GM12878 (cell line): ENCODE data around the gene SP3. TPM values are rescaled to one million over a fixed set of nuclear protein-coding genes. Genes with fewer than 3 reads are reported as not detected.
A peak's percentile ranks its signal among the peaks of the same experiment; 100 is the strongest.

Experiments
- ATAC-seq: fragments of 200-7000 bp; cut with Tn5 transposase; 3 replicates; pipeline ENCODE4 v1.9.1; 2020; ENCODE audit warnings: mild to moderate bottlenecking, moderate library complexity
- BruUV-seq: library from RNA; stranded (reverse); fragments of 400-500 nt; replicated peaks from 2 replicates; lab custom pipeline; 2021; lab: Mats Ljungman, UMichigan
- CTCF ChIA-PET: fragments of 300-600 bp; sonication (Branson Sonifier 250); formaldehyde crosslinking; extraction: SDS; loops from one replicate; lab custom pipeline; 2021; ENCODE audit warnings: inconsistent platforms; lab: Yijun Ruan, JAX
- POLR2A ChIA-PET: fragments of 350-600 bp; formaldehyde crosslinking; extraction: SDS; loops from one replicate; lab custom pipeline; 2021; ENCODE audit warnings: inconsistent platforms; lab: Charles Lee
- RAD21 ChIA-PET: fragments of 300-600 bp; sonication (Branson Sonifier 250); formaldehyde crosslinking; loops from one replicate; lab custom pipeline; 2023; ENCODE audit warnings: antibody characterized with exemption; ENCODE audit not compliant: unreplicated experiment; lab: Charles Lee
- SMC1A ChIA-PET: fragments of 300-600 bp; sonication (Branson Sonifier 250); formaldehyde crosslinking; loops from one replicate; lab custom pipeline; 2023; ENCODE audit not compliant: unreplicated experiment, uncharacterized antibody; lab: Charles Lee
- DNase-seq: peaks from one replicate; pipeline ENCODE4 v3.0.0-alpha.2; 2011; ENCODE audit warnings: low read depth, low spot score
- FAIRE-seq: peaks from 3 replicates; lab custom pipeline; 2011; peaks lifted over from hg19 to GRCh38; lab: Jason Lieb, UNC
- H2AFZ ChIP-seq: 2 replicates; pipeline ENCODE4 v1.6.0; 2011; ENCODE audit warnings: low read depth, low read length, control low read depth; ENCODE audit not compliant: control insufficient read depth
- H3K27ac ChIP-seq: 2 replicates; pipeline ENCODE4 v1.5.1; 2011; ENCODE audit warnings: control low read depth; ENCODE audit not compliant: control insufficient read depth, insufficient read depth
- H3K27me3 ChIP-seq, 2 experiments: replicated peaks in 1 of 2; 2 replicates each; pipeline versions ENCODE4 v1.6.0 to v1.6.1; 2011; ENCODE audit warnings: low read length in 1 of 2; ENCODE audit not compliant: control insufficient read depth in 2 of 2, insufficient read depth in 2 of 2
- H3K36me3 ChIP-seq, 2 experiments: 2 replicates each; pipeline ENCODE4 v1.5.1; 2011; ENCODE audit warnings: low read length in 1 of 2; ENCODE audit not compliant: control insufficient read depth in 2 of 2, insufficient read depth in 2 of 2
- H3K4me1 ChIP-seq: 2 replicates; pipeline ENCODE4 v1.6.1; 2011; ENCODE audit warnings: mild to moderate bottlenecking, low read length, moderate library complexity, mixed read lengths; ENCODE audit not compliant: control insufficient read depth, insufficient read depth
- H3K4me2 ChIP-seq: 2 replicates; pipeline ENCODE4 v1.6.0; 2011; ENCODE audit warnings: control low read depth; ENCODE audit not compliant: control insufficient read depth, insufficient read depth
- H3K4me3 ChIP-seq: fragments of 200-600 bp; sonication (generic); 2 replicates; pipeline ENCODE4 v1.5.1; 2016
- H3K79me2 ChIP-seq: 2 replicates; pipeline ENCODE4 v1.6.0; 2011; ENCODE audit warnings: low read length; ENCODE audit not compliant: control insufficient read depth, insufficient read depth
- H3K9ac ChIP-seq: 2 replicates; pipeline ENCODE4 v1.8.0; 2011; ENCODE audit warnings: low read length, control low read depth, mixed read lengths; ENCODE audit not compliant: control insufficient read depth, insufficient read depth
- H3K9me3 ChIP-seq: replicated peaks from 3 replicates; pipeline ENCODE4 v1.5.1; 2011; ENCODE audit warnings: mild to moderate bottlenecking, low read length; ENCODE audit not compliant: control insufficient read depth, insufficient read depth
- H4K20me1 ChIP-seq: 2 replicates; pipeline ENCODE4 v1.6.0; 2011; ENCODE audit not compliant: control insufficient read depth, insufficient read depth
- ATF2 ChIP-seq: IDR thresholded peaks from 2 replicates; pipeline ENCODE4 v1.6.1; 2012; ENCODE audit warnings: low read length, inconsistent platforms
- EED ChIP-seq: sonication (generic); IDR thresholded peaks from 2 replicates; pipeline ENCODE4 v1.6.1; 2016; ENCODE audit warnings: antibody characterized with exemption, low read depth
- HCFC1 ChIP-seq: fragments of 150-350 bp; IDR thresholded peaks from 2 replicates; pipeline ENCODE4 v1.6.1; 2014; ENCODE audit warnings: low read length
- IKZF2 ChIP-seq, 2 experiments: fragments of 450-650 bp; IDR thresholded peaks; 2 replicates each; pipeline ENCODE4 v1.6.1; 2017; ENCODE audit warnings: mild to moderate bottlenecking in 2 of 2, moderate library complexity in 2 of 2
- JUNB ChIP-seq: IDR thresholded peaks from 2 replicates; pipeline ENCODE4 v1.6.1; 2016; ENCODE audit warnings: antibody characterized with exemption, mild to moderate bottlenecking
- NBN ChIP-seq: fragments of 450-650 bp; IDR thresholded peaks from 2 replicates; pipeline ENCODE4 v1.6.1; 2016
- NFIC ChIP-seq: IDR thresholded peaks from 2 replicates; pipeline ENCODE4 v1.6.1; 2012; ENCODE audit warnings: low read depth, mild to moderate bottlenecking, inconsistent platforms, low read length, moderate library complexity
- NFYB ChIP-seq: IDR thresholded peaks from 2 replicates; pipeline ENCODE4 v1.6.1; 2011; ENCODE audit warnings: low read depth, mild to moderate bottlenecking, low read length, improper control_type of control experiment, moderate library complexity; ENCODE audit not compliant: insufficient read depth
- RFX5 ChIP-seq: IDR thresholded peaks from 2 replicates; pipeline ENCODE4 v1.6.1; 2011; ENCODE audit warnings: low read depth, low read length, improper control_type of control experiment
- RUNX3 ChIP-seq: IDR thresholded peaks from 2 replicates; pipeline ENCODE4 v1.6.1; 2012; ENCODE audit warnings: low read length, inconsistent platforms
- SIN3A ChIP-seq: IDR thresholded peaks from 2 replicates; pipeline ENCODE4 v1.6.1; 2012; ENCODE audit warnings: low read depth, low read length, improper control_type of control experiment
- YY1 ChIP-seq: IDR thresholded peaks from 2 replicates; pipeline ENCODE4 v1.6.1; 2011; ENCODE audit warnings: low read depth, mild to moderate bottlenecking, low read length
- ZNF207 ChIP-seq: fragments of 450-650 bp; IDR thresholded peaks from 2 replicates; pipeline ENCODE4 v1.6.1; 2014; ENCODE audit warnings: antibody characterized with exemption, mild to moderate bottlenecking, borderline replicate concordance
- WGBS: methylation state at CpG from one replicate; pipeline ENCODE4 v1.1.6; 2016; ENCODE audit warnings: low lambda C conversion rate; ENCODE audit not compliant: insufficient replicate concordance, insufficient coverage; ENCODE audit errors: missing lambda C conversion rate; 5-methylcytosine and 5-hydroxymethylcytosine counted together
- in situ Hi-C: fragments of 300-500 bp; cut with MboI; formaldehyde crosslinking; loops from 9 replicates; pipeline ENCODE4 v1.14.3; 2018; ENCODE audit warnings: mixed read lengths
- intact Hi-C: fragments of 100-400 bp; cut with micrococcal nuclease; formaldehyde crosslinking; loops from one replicate; pipeline ENCODE4 v1.14.2; 2022; ENCODE audit not compliant: unreplicated experiment
- polyA plus RNA-seq, 11 experiments: library from polyadenylated mRNA; depleted of rRNA in 4 of 11; unstranded in 6 of 11; stranded (reverse) in 5 of 11; fragments of >200 nt; fragmentation: Nextera tagmentation in 4 of 11; fragmentation: Illumina TruSeq in 1 of 11; extraction: Ambion mirVana in 4 of 11; extraction: Trizol in 1 of 11; gene quantifications; 1 replicate in 1 of 11; 2 replicates in 10 of 11; pipeline versions ENCODE4 v1.2.1 to v1.2.3, GENCODE V29; 2011 to 2016; ENCODE audit warnings: inconsistent platforms in 2 of 11, missing spikeins in 2 of 11, low read depth in 1 of 11
- total RNA-seq, 4 experiments: library from RNA; depleted of rRNA in 3 of 4; stranded (reverse); fragments of >200 nt in 3 of 4; fragmentation: Illumina TruSeq in 1 of 4; extraction: Trizol in 1 of 4; gene quantifications; 2 replicates each; pipeline versions ENCODE4 v1.2.1 to v1.2.3, GENCODE V29; 2013 to 2021

Gene SP3
- total and polyA plus RNA-seq, 10 of the 15 experiments (the other 5 are each of a cell fraction or from before 2014, with no cell fraction given) = 9.9 to 87.6 (median 52.4) TPM

- Histone ChIP-seq H3K4me2 (no peak overlapping the region), H3K9me3 (no peaks in the 10 kb centered on the region), H3K36me3 (no peaks in the 10 kb centered on the region), H3K9ac (no peak overlapping the region), H2AFZ (no peak overlapping the region), H3K27ac (no peak overlapping the region), H3K4me3 (no peak overlapping the region), H3K27me3 (no peaks in the 10 kb centered on the region), H3K4me1 (no peaks in the 10 kb centered on the region), H4K20me1 (no peaks in the 10 kb centered on the region), H3K79me2 (no peaks in the 10 kb centered on the region)
- ChIA-PET RAD21 (no interaction called here), CTCF (no interaction called here), SMC1A (no interaction called here), POLR2A (no interaction called here)
- 82% methylated on average over 11 of the region's 11 CpGs for WGBS
- in situ Hi-C loops = no loop called here
- ATAC-seq (no peak), DNase-seq (no peak), FAIRE-seq (no peak)
- intact Hi-C loops = no loop called here
- TF ChIP-seq RFX5 (no peak), NFYB (no peak), ZNF207 (no peak), HCFC1 (no peak), SIN3A (no peak)
- no TSS peak for BruUV-seq
These were observed 40.7 kb upstream of the SP3 start for GRCh38 chr2:174005801-174006419.

- in situ Hi-C loops (no loop called here), intact Hi-C loops (no loop called here)
- 25% methylated on average over 4 of the region's 4 CpGs for WGBS
- Histone ChIP-seq H2AFZ (no peak overlapping the region), H3K4me1 (no peaks in the 10 kb centered on the region), H3K4me2 (no peak overlapping the region), H3K27me3 (no peaks in the 10 kb centered on the region), H4K20me1 (no peaks in the 10 kb centered on the region), H3K27ac (no peak overlapping the region), H3K9ac (no peak overlapping the region), H3K36me3 (no peaks in the 10 kb centered on the region), H3K4me3 (no peak overlapping the region), H3K79me2 (no peaks in the 10 kb centered on the region), H3K9me3 (no peaks in the 10 kb centered on the region)
- FAIRE-seq (no peak), DNase-seq (no peak), ATAC-seq (peak; percentile 71)
- SMC1A ChIA-PET = no interaction called here
- RAD21 ChIA-PET = no interaction called here
- POLR2A ChIA-PET = no interaction called here
- BruUV-seq = no TSS peak
- CTCF ChIA-PET = no interaction called here
- TF ChIP-seq YY1 (no peak), EED (peak; percentile 79), IKZF2 (IDR thresholded peaks at IDR 0.05) (peak; percentile 26 to 30; a peak in 2 of 4 replicates), RUNX3 (peak; percentile 21; the same call in 1 of the 2 replicates), NBN (no peak), JUNB (peak; percentile 78), NFIC (peak; percentile 25; the same call in 1 of the 2 replicates), ATF2 (peak; percentile 36; the same call in 1 of the 2 replicates)
These were observed 39.9 kb upstream of the SP3 start for GRCh38 chr2:174004905-174005605.
